UCSD-AML1 (cell line): ENCODE measurements around the gene PRR32.
"Not testable (repeated sequence)": the region's sequence is repeated elsewhere in the genome, so short reads cannot be mapped to it uniquely, and the experiment has no call there.

Experiments used
- DNase-seq: peaks from one replicate; lab custom pipeline; 2025; ENCODE audit not compliant: unreplicated experiment; lab: John Stamatoyannopoulos, UW

The PRR32 gene, protein sequence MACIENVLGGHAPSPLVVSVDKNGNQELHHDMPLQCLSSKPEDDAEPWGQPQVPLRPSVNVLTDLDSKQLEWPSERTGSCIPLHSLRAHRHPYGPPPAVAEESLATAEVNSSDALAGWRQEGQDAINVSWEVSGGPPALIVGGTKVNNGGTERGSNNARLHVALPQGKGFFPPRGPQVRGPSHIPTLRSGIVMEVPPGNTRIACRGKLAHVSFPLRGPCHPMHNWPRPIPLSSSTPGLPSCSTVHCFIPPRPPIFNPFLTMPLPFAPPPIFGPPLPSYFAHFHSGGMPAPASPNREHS

DNA sequence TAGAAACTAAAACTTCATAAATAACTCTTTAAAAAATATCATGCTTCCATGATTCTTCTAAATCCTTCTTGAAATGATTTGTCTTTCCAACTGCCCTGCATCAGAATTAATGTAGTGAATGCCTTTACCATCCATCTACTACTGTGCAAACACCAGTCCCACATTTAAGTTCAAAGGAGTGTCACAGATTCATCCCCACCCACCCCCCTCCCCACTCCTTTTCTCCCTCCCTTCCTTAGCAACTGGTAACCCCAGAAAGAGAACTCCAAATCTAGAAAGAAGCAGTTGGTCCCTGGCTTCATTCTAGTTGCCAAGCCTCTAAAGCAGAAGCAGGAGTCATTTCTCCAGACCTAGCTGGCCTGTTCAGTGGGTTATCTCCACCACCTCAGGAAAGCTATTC is at the start of gene PRR32:
TSS of gene PRR32 (plus strand) at position 301 of the 400 bp plus-strand sequence. CDS start 115 bp downstream, outside the sequence.
- DNase-seq, result no peak

DNA sequence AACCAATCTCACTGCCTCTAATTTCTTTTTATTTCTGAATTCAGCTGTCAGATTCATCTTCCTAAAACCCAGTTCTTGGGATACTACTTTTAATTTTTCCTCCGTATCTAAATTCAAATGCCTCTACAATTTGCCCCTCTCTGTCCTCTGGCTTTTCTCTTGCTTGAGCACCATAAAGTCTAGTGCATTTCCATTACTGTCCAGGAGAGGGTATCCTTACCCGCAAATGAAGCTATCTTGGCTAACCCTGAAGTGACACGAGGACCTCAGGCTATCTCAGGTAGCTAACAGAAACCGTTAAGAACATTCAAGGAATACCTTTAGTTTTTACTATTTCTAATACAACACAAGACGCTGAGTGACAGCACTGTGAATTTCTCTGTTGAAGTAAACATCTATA is 49.4 kb upstream of the PRR32 start:
- DNase-seq, result no peak

DNA sequence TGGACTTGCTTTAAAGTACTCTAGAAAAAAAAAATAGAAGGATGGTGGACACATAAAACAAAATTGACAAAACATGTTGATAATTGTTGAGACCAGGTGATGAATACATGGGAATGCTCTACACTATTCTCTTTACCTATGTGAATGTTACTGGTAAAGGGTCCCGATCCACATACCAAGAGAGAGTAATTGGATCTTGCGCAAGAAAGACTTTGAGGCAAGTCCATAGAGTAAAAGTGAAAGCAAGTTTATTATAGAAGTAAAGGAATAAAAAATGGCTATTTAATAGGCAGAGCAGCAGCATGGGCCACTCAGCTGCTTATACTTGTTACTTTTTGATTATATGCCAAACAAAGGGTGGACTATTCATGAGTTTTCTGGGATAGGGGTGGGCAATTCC is 34.0 kb upstream of the PRR32 start:
- DNase-seq, result no peak

DNA sequence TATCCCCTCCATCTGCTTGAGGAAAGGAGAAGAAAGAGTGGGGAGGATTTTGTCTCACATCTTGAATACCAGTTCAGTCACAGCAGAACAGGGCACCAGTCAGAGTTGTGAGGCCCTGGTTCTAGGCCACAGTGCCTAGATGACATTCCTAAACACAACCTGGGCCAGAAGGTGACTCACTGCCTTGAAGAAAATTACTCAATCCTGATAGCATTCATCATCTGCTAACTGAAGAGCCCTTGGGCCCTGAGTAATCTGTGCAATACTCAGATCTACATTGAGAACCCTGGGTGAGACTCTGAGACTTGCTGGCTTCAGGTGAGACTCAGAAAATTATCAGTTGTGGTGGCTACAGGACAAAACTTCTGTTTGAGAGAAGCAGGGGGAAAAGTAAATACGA is 20.5 kb upstream of the PRR32 start:
- no peak for DNase-seq

DNA sequence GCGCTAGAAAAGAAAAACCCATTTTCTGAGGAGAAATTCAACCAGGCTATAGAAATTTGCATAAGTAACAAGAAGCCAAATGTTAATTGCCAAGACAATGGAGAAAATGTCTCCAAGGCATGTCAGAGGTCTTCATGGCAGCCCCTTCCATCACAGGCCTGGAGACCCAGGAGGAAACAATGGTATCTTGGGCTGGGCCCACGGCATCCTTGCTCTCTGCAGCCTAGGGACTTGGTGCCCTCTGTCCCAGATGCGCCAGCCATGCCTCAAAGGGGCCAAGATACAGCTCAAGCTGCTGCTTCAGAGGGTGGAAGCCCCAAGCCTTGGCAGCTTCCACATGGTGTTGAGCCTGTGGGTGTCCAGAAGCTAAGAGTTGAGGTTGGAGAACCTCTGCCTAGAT is 12.7 kb upstream of the PRR32 start:
- not testable (repeated sequence) for DNase-seq

DNA sequence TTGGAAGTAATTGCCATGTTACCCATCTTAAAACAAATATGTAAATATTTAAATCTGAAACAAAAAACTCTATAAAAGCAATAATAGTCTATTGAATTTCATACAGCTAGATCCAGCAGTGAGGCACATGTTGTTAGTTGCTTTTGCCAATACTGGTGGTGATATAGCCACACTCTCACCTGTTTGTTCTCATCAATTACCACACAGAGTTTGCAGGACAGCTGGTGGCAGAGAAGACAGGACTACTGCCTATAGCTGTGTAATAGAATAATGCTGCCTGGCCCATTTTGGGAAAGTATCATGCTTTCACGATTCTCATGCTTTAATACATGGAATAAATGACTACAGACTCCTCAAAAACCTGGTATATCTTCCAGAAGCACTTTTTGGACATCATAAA is 3.7 kb upstream of the PRR32 start:
- DNase-seq, result no peak

DNA sequence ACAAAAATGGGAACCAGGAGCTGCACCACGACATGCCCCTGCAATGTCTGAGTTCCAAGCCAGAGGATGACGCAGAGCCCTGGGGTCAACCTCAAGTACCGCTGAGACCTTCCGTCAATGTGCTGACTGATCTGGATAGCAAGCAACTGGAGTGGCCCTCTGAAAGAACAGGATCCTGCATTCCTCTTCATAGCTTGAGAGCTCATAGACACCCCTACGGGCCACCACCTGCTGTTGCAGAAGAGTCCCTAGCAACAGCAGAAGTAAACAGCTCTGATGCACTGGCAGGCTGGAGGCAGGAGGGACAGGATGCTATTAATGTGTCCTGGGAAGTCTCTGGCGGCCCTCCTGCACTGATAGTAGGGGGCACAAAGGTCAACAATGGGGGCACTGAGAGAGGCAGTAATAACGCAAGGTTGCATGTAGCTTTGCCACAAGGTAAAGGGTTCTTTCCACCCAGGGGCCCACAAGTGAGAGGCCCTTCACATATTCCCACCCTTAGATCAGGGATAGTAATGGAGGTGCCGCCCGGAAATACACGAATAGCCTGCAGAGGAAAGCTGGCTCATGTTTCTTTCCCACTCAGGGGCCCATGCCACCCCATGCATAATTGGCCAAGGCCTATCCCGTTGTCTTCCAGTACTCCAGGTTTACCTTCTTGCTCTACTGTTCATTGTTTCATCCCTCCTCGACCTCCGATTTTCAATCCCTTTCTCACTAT is 1.3 kb downstream of the PRR32 start:
- DNase-seq, result no peak

DNA sequence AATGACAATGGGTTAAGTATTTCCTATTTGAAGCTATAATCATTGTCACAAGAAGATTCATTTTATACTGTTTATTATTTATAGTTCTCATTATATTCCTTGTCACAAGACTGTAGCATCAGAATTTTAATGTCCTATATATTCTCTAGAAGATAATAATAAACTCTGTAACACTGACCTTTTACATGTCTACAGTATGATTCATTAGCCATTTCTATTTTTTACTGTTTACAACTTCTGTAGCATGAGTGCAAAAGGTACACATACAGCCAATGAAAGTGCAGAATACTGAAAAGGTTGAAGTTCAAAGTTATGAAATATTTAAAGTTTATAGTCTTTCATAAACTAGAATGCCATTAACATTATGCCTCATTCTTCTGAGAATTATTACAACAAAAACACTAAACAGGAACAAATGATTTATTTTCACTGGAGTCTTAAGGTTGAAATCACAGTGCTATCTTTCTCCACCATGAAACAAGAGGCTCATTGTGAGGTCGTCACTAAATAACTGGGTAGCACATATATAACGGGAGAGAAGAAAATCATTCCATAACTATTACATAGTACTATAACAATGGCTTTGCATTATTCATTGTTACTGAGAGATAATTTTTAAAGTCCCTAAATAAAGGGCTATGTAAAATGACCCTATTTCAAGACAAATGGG is 4.9 kb downstream of the PRR32 start:
- DNase-seq, result no peak

DNA sequence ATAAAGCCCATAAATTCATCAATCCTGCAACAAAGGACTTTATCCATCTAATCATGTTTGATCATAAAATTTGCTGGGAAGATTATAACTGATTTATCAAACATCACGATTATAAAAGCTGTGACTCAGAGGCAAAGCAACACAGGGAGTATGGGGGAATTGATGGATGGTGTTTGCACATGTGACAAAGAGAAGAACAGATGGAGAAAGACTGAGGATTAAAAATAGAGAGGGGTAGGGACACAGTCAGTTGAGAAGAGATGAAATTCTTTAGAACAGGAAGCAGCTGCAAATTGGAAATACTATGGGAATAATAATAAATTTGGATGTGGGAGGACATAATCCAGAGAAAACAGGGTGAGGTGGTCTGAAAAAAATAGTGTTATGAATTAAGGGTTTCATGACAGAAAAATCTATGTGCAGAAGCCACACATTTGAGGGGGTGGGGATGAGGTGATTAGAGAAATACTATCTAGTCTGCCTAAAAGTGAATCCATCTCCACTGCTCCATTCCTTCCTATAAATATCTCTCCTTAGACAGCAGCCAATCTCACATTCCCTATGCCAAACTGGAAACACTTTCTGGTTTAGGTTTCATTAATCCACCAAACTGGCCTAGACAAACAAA is 6.2 kb downstream of the PRR32 start:
- DNase-seq, result no peak

DNA sequence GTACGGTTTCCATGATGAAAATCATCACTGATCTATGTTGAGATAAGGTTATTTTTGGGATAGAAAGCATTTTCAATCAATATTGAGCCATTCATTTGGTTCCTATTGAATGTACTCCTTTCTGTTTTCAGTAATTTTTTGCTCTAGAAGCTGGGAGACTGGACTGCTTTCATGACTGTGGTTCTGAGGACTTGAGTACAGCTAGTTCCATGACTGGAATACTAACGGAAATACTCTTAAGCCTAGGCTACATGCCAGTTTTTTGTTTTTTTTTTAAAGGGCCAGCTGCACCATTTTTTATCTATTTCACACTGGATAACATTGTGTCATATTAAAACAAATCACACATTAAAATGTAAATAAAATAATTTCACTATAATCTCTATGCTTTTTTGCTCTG is 16.7 kb downstream of the PRR32 start:
- no peak for DNase-seq

DNA sequence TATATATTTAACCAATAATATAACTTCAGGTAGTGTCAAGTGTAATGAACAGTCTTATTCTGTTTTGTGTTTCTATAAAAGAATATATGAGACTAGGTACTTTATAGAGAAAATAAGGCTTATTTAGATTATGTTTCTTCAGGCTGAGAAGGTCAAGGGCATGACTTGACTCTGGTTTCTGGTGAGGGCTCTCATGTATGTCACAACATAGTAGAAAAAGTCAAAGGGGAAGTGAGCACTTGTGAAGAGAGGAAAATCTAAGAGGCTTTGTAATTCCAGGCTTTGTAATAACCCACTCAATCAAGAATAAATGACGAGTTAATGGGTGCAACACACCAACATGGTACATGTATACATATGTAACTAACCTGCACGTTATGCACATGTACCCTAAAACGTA is 27.6 kb downstream of the PRR32 start:
- no peak for DNase-seq

DNA sequence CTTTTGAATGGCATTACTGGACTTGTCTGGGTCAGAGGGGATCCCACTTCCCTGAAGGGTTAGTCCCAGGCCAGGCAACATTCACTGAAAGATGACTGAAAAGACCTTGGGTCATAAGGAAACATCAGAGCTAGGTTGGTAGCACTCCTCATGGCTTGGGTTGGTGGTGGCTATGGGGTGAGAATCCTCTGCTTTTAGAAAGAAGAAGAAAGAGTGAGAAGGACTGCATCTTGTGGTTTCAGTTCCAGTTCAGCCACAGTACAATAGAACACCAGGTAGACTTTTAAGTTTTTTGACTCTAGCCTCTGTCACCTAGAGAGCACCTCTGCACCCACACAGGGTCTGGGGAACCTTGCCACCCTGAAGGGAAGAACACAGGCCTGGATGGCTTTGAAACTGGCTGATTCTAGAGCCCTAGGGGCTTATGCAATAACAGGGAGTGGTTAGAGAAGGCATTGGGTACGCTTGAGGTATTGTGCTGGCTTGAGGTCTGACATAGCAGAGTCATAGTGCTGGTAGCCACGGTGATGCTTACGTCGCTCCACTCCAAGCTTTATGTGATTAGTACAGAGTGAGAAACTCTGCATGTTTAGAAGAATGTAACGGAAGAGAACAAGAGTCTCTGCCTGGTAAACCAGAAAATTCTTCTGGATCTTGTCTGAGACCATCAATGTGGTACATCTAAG is 36.5 kb downstream of the PRR32 start:
- DNase-seq, result no peak
